Hindlimb muscle (tissue), 1 donor: Measurements from ENCODE around the gene WNT10A. TPM values are rescaled to one million over a fixed set of nuclear protein-coding genes. Genes with fewer than 3 reads are reported as not detected.

Source experiments
- DNase-seq: peaks from one replicate; pipeline ENCODE4 v3.0.0-alpha.2; 2013
- polyA plus RNA-seq: library from polyadenylated mRNA; unstranded; fragments of 120-200 nt; gene quantifications from one replicate; pipeline ENCODE4 v1.2.1, GENCODE V29; 2013; ENCODE audit not compliant: insufficient read length

The WNT10A gene
- polyA plus RNA-seq, 1 donor = 0.23 TPM

DNA sequence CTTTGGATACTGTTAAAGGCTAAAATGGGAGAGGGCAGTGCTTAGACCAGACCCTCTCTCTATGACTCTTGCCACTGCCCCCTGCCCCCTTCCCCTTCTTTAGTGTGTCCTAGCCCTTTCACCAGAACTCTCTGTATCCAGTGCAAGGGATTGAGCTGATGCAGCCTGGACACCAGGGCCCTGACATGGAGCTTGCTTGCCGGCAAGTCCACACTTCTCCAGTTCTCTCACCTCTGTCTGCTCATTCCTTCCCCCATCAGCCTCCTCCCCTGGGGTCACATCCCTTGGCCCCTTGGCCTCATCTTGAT is 22.6 kb upstream of the WNT10A start:
- DNase-seq = no peak

DNA sequence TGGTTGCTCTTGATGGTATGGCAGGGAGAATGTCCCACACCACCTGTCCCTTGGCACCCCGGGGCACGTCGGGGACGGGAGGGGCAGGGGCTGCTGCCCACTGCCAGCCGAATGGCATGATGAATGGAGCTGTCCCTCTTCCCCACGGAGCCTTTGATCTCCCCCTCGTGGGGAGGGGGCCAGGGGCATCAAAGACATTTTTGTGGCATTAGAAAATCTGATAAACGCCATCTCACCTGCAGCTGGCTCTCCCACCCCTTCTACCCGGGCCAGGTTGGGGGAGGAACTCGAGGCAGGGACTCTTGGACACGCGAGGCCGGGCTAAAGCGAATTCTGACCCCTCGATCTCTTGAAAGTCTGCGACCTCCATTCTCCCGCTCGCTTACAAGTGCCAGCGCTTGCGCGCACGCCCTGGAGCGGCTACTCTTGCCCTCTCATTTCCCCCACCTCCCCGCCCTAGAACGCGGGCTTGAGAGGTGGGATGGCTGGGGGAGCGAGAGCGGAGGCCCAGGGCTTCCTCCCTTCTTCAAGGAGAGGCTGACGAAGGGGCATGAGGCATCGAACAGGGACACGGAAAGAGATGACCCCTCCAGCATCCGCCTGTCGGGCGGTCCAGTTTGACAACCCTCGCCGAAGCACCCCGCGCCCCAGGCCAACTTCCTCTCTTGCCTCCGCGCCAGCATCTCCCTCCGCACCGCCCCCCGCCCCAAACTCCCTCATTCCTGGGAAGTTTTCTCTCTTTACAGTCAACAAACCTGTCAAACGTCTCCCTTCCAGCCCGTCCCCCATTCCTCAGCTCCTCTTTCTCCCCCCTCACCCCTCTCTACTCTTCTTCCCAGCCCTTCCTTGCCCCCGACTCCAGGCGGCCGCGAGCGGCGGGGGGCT is 21.7 kb upstream of the WNT10A start:
- no peak for DNase-seq

GRCh38 chr2:218859556-218859987 is 21.1 kb upstream of the WNT10A start, which contains the start of gene WNT6:
WNT6 (plus strand) TSS chr2:218859805; CDS start chr2:218860038, 233 bp downstream.
- DNase-seq = no peak

GRCh38 chr2:218859988-218860831 is 20.4 kb upstream of the WNT10A start:
- DNase-seq = no peak

GRCh38 chr2:218860950-218861381 is 19.7 kb upstream of the WNT10A start:
- peak; percentile 41 for DNase-seq

DNA sequence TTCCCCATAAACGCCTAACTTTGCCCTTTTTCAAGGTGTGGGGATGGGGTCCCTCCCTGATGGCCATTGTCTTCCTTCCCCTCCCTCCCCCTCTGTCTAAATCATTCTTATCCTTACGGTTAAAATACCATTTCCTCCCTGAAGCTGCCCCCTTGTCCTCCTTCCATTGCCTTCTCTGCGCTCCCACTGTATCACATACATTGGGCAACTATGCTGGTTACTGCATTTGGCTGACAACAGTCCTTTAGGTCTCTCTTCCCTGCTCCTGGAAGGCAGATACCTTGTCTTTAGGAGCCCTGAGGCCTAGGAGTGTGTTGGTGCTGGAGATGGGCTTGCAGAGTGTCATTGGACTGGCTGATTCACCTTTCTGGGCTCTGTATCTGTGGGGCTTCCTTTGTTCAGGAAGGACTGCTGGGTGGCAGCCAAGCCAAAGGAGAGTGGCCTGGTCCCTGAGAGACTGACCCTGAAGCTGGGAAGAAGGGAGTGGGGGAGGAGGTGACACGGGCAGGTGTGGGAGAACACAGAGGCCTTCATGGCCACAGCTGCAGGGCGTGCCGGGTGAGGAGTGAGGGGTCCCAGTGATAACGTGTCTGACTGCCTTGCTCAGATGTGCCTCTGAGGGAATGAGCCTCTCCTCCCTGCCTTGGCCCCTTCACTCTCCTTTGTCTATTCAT is 18.9 kb upstream of the WNT10A start:
- no peak for DNase-seq

DNA sequence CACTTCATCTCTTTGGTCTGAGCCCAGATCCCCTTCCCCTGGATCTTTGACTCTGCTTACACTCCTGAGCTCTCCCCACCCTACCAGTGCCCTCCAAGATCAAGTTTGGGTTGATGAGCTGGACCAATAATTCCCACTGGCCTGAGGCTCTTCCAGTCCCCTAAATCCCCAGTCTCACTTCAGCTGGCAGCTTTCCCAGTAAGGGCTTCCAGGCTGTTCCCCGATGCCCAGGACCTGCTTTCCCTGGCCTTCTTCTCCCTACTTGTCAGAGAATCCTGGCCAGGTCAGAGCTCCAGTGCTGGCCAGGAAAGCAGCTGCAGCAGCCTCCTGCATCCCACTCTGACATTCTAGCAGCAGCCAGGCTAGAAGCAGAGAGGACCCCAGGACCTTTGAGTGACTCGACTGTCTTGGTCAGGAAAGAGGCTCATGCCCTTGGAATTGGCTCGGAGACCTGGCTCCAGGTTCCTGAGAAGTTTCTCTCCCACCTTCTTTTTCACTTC is 17.6 kb upstream of the WNT10A start:
- DNase-seq = no peak

GRCh38 chr2:218865396-218865795 is 15.3 kb upstream of the WNT10A start:
- no peak for DNase-seq

- DNase-seq = no peak
These were observed 14.7 kb upstream of the WNT10A start for GRCh38 chr2:218865999-218866398.

- no peak for DNase-seq
These were observed 12.8 kb upstream of the WNT10A start for GRCh38 chr2:218867900-218868299.

DNA sequence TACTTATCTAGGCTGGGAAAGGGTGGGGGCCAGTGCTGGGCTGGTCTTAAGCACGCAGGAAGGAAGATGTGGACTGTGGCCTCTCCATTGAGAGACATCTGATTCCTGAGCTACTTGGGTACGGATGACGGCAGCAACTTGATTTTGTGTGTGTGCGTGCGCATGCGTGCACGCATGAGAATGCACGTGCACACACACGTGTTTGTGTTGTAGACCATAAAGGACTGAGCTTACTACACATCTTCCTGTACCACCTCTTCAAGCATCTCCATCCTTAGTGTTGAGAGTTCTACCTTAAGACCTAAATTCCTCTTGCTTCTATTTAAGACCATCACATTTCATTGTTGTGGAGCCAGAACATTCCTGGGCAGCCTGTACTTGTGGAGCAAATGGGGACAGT is 11.6 kb upstream of the WNT10A start:
- no peak for DNase-seq

- no peak for DNase-seq
These were observed 9.7 kb upstream of the WNT10A start for GRCh38 chr2:218870984-218871344.

- no peak for DNase-seq
These were observed 9.0 kb upstream of the WNT10A start for GRCh38 chr2:218871345-218872302.

GRCh38 chr2:218872645-218873358 is 7.8 kb upstream of the WNT10A start:
- DNase-seq = no peak

- no peak for DNase-seq
These were observed 7.1 kb upstream of the WNT10A start for GRCh38 chr2:218873359-218874194.

DNA sequence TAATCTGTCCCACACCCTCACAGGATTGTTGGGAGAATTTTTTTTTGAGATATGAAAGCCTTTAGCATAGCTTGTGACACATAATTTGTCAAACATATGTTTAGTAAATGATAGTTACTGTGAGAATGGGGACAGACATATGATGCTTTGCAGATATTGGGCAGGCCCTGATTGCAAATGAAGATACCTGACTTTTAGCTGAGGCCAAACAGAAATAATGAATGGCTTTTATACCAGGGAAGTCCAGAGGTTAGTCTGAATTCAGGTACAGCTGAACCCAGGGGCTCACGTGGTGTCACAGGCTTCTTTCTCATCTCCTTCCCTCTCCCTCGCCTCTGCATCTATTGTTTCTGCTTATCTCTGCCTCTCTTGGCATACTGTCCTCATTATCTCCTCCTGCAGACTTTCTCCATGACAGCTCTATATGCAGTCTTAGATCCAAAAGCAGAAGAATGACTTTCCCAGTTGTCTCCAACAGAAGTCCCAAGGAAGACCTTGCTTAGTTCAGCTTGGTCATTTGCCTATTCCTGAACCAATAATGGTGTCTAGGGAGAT is 4.9 kb upstream of the WNT10A start:
- DNase-seq = no peak

- peak; percentile 57 for DNase-seq
These were observed 4.0 kb upstream of the WNT10A start for GRCh38 chr2:218876562-218877219.

GRCh38 chr2:218877331-218877730 is 3.3 kb upstream of the WNT10A start:
- DNase-seq = no peak

DNA sequence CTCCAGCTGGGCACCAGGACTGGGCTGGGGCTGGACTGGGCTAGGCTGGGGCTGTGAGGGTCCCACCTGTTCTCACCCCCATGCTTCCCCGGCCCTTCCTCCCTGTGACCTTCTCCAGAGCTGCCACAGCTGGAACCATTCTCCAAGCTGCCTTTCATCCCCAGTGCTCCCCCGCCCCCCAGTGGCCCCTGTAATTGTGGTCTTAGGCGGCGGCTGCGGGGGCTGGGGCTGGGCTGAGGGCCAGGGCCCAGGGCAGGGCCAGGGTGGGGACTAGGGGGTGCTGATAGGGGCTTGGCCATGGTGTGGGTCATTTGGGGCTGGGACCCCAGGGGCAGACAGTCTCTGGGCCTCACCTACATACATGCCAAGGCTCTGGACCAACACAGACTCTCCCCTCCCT is 2.8 kb upstream of the WNT10A start:
- no peak for DNase-seq
